Hepatocyte (in vitro differentiated cells): ENCODE measurements around the gene TULP4. TPM values are rescaled to one million over a fixed set of nuclear protein-coding genes. Genes with fewer than 3 reads are reported as not detected.
"Not testable (repeated sequence)": the region's sequence is repeated elsewhere in the genome, so short reads cannot be mapped to it uniquely, and the experiment has no call there.

Experiments
- DNase-seq: peaks from one replicate; pipeline ENCODE4 v3.0.0-alpha.2; 2016; ENCODE audit warnings: low spot score
- H2AFZ ChIP-seq: fragments of 200-600 bp; sonication (generic); 2 replicates; pipeline ENCODE4 v1.6.0; 2016; ENCODE audit warnings: antibody characterized with exemption, mild to moderate bottlenecking
- H3K27ac ChIP-seq: fragments of 200-600 bp; sonication (generic); 2 replicates; pipeline ENCODE4 v1.5.1; 2016; ENCODE audit warnings: mild to moderate bottlenecking
- H3K27me3 ChIP-seq: fragments of 200-600 bp; sonication (generic); 2 replicates; pipeline ENCODE4 v1.6.1; 2016
- H3K36me3 ChIP-seq: fragments of 200-600 bp; sonication (generic); replicated peaks from 2 replicates; pipeline ENCODE4 v1.5.1; 2016; ENCODE audit warnings: low read depth; ENCODE audit not compliant: insufficient read depth
- H3K4me1 ChIP-seq: fragments of 200-600 bp; sonication (generic); 2 replicates; pipeline ENCODE4 v1.5.1; 2016; ENCODE audit warnings: mild to moderate bottlenecking, moderate library complexity; ENCODE audit not compliant: insufficient read depth
- H3K4me2 ChIP-seq: fragments of 200-600 bp; sonication (generic); 2 replicates; pipeline ENCODE4 v1.6.0; 2016
- H3K4me3 ChIP-seq: fragments of 200-600 bp; sonication (generic); 2 replicates; pipeline ENCODE4 v1.5.1; 2016; ENCODE audit warnings: mild to moderate bottlenecking
- H3K79me2 ChIP-seq: fragments of 200-600 bp; sonication (generic); 2 replicates; pipeline ENCODE4 v1.6.0; 2017; ENCODE audit warnings: mild to moderate bottlenecking
- H3K9me2 ChIP-seq: fragments of 200-600 bp; sonication (generic); replicated peaks from 2 replicates; pipeline ENCODE4 v1.6.0; 2017; ENCODE audit warnings: mild to moderate bottlenecking; ENCODE audit not compliant: insufficient read depth
- H3K9me3 ChIP-seq: fragments of 200-600 bp; sonication (generic); 2 replicates; pipeline ENCODE4 v1.5.1; 2016; ENCODE audit warnings: low read depth, mild to moderate bottlenecking
- H4K20me1 ChIP-seq: fragments of 200-600 bp; sonication (generic); 2 replicates; pipeline ENCODE4 v1.6.0; 2016; ENCODE audit warnings: mild to moderate bottlenecking; ENCODE audit not compliant: insufficient read depth, poor library complexity, severe bottlenecking
- CTCF ChIP-seq: fragments of 200-600 bp; sonication (generic); IDR thresholded peaks from 2 replicates; pipeline ENCODE4 v1.5.1; 2016; ENCODE audit warnings: antibody characterized with exemption, mild to moderate bottlenecking; ENCODE audit not compliant: poor library complexity
- EZH2 ChIP-seq: fragments of 200-600 bp; sonication (generic); IDR thresholded peaks from 2 replicates; pipeline ENCODE4 v1.6.1; 2016; ENCODE audit warnings: antibody characterized with exemption, mild to moderate bottlenecking, borderline replicate concordance
- EZH2phosphoT487 ChIP-seq: fragments of 200-600 bp; sonication (generic); IDR thresholded peaks from one replicate; pipeline ENCODE4 v1.6.1; 2018; ENCODE audit warnings: antibody characterized with exemption, mild to moderate bottlenecking, low read depth, moderate library complexity; ENCODE audit not compliant: unreplicated experiment, severe bottlenecking
- WGBS: methylation state at CpG from one replicate; pipeline ENCODE4 v1.1.6; 2016; ENCODE audit warnings: low lambda C conversion rate; ENCODE audit errors: missing lambda C conversion rate; 5-methylcytosine and 5-hydroxymethylcytosine counted together
- polyA plus RNA-seq: library from polyadenylated mRNA; unstranded; fragments of >200 nt; fragmentation: Nextera tagmentation; extraction: Ambion mirVana; gene quantifications from 2 replicates; pipeline ENCODE4 v1.2.1, GENCODE V29; 2016
- total RNA-seq: library from RNA; depleted of rRNA; stranded (reverse); fragments of >200 nt; gene quantifications from 2 replicates; pipeline ENCODE4 v1.2.3, GENCODE V29; 2014

The TULP4 gene
- total and polyA plus RNA-seq, 2 experiments from 2014 or later: 30.1 to 129 TPM

GRCh38 chr6:158389193-158389919 is 77.1 kb downstream of the TULP4 start:
- 96% methylated on average over 3 of the region's 3 CpGs for WGBS
- no peaks in the 10 kb centered on the region for H3K36me3 ChIP-seq

GRCh38 chr6:158391276-158391675 is 79.0 kb downstream of the TULP4 start:
- no peak overlapping the region for H3K4me3 ChIP-seq
- H3K27ac ChIP-seq: no peak overlapping the region
- H4K20me1 ChIP-seq: peaks cover 3% of the 10 kb centered on the region
- H3K9me2 ChIP-seq: no peaks in the 10 kb centered on the region
- H3K9me3 ChIP-seq: no peaks in the 10 kb centered on the region
- H2AFZ ChIP-seq: no peak overlapping the region
- peaks cover 62% of the 10 kb centered on the region for H3K79me2 ChIP-seq
- no peak for DNase-seq
- TF ChIP-seq EZH2 (no peak), EZH2phosphoT487 (no peak), CTCF (no peak)
- H3K4me1 ChIP-seq: peaks cover 4% of the 10 kb centered on the region
- H3K4me2 ChIP-seq: no peak overlapping the region
- 96% methylated on average over 3 of the region's 3 CpGs for WGBS
- H3K36me3 ChIP-seq: no peaks in the 10 kb centered on the region
- H3K27me3 ChIP-seq: no peaks in the 10 kb centered on the region

More at GRCh38 chr6:158389193-158389919, 77.1 kb downstream of the TULP4 start:
- H3K4me2 ChIP-seq: no peak overlapping the region
- no peaks in the 10 kb centered on the region for H3K9me3 ChIP-seq
- no peak overlapping the region for H3K4me3 ChIP-seq
- peaks cover 63% of the 10 kb centered on the region for H3K79me2 ChIP-seq
- TF ChIP-seq EZH2phosphoT487 (no peak), EZH2 (no peak), CTCF (no peak)
- no peaks in the 10 kb centered on the region for H3K27me3 ChIP-seq
- no peak overlapping the region for H2AFZ ChIP-seq
- no peaks in the 10 kb centered on the region for H3K4me1 ChIP-seq
- H4K20me1 ChIP-seq: no peaks in the 10 kb centered on the region
- no peak overlapping the region for H3K27ac ChIP-seq
- no peak for DNase-seq
- H3K9me2 ChIP-seq: no peaks in the 10 kb centered on the region

GRCh38 chr6:158391977-158392376 is 79.7 kb downstream of the TULP4 start:
- H3K79me2 ChIP-seq: peaks cover 63% of the 10 kb centered on the region
- DNase-seq, H4K20me1 ChIP-seq, H3K4me3 ChIP-seq, H3K9me2 ChIP-seq, H3K36me3 ChIP-seq, H2AFZ ChIP-seq, H3K4me2 ChIP-seq, H3K27ac ChIP-seq, H3K4me1 ChIP-seq, H3K27me3 ChIP-seq, H3K9me3 ChIP-seq: not testable (repeated sequence)
- WGBS: 98% methylated on average over 4 of the region's 4 CpGs

- no peak overlapping the region for H3K4me2 ChIP-seq
- peak overlapping the region; percentile 24 for H3K27ac ChIP-seq
- no peaks in the 10 kb centered on the region for H3K36me3 ChIP-seq
- DNase-seq: no peak
- H3K9me3 ChIP-seq: no peaks in the 10 kb centered on the region
- no peak overlapping the region for H2AFZ ChIP-seq
- TF ChIP-seq EZH2phosphoT487: no peak
- TF ChIP-seq EZH2: no peak
- TF ChIP-seq CTCF: no peak
- peaks cover 12% of the 10 kb centered on the region for H3K4me1 ChIP-seq
- WGBS: 48% methylated on average over 5 of the region's 5 CpGs
- no peak overlapping the region for H3K4me3 ChIP-seq
- no peaks in the 10 kb centered on the region for H3K27me3 ChIP-seq
- peaks cover 3% of the 10 kb centered on the region for H4K20me1 ChIP-seq
- no peaks in the 10 kb centered on the region for H3K9me2 ChIP-seq
- peaks cover 67% of the 10 kb centered on the region for H3K79me2 ChIP-seq
Measured at GRCh38 chr6:158396136-158396535, 83.9 kb downstream of the TULP4 start.
